ENCODE results near the gene FN1.

DNA sequence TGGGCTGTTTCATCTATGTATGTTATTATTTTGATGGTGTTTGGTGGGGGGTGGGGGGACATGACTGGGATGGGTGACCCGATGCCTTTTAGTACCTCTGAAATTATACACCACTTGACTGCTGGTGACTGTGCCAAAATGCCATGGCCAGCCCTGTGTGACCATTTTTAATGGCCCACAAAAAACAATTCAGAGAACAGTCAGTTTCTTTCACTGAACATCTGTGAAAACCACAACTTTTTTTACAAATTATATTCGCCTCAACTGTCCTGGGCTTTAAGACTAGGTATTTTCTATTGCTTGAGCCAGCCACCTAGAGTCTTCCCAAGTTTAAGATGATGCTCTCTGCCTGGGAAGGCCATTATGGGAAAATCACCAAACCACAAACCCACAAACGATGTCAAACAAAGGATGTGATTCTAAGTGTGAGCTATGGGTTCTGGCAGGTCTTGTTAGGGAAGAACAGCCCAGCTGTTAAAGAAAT is 33.9 kb downstream of the FN1 start:
- TF ChIP-seq POLR2A (IDR thresholded peaks at IDR 0.05), result no peak
- TF ChIP-seq, protein P1, sequence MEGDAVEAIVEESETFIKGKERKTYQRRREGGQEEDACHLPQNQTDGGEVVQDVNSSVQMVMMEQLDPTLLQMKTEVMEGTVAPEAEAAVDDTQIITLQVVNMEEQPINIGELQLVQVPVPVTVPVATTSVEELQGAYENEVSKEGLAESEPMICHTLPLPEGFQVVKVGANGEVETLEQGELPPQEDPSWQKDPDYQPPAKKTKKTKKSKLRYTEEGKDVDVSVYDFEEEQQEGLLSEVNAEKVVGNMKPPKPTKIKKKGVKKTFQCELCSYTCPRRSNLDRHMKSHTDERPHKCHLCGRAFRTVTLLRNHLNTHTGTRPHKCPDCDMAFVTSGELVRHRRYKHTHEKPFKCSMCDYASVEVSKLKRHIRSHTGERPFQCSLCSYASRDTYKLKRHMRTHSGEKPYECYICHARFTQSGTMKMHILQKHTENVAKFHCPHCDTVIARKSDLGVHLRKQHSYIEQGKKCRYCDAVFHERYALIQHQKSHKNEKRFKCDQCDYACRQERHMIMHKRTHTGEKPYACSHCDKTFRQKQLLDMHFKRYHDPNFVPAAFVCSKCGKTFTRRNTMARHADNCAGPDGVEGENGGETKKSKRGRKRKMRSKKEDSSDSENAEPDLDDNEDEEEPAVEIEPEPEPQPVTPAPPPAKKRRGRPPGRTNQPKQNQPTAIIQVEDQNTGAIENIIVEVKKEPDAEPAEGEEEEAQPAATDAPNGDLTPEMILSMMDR (IDR thresholded peaks at IDR 0.05), result no peak
